Breast epithelium (tissue), 4 donors: ENCODE measurements around the gene HEPACAM. TPM values are rescaled to one million over a fixed set of nuclear protein-coding genes. Genes with fewer than 3 reads are reported as not detected.

Experiments
- DNase-seq, 2 donors: peaks; one replicate each; pipeline ENCODE4 v3.0.0-alpha.2; 2019; ENCODE audit warnings: low spot score in 2 of 2
- H3K27ac ChIP-seq, 2 donors: fragments of 200-600 bp; sonication (generic) in 1 of 2; one replicate each; pipeline ENCODE4 v1.5.1; 2016 to 2019; ENCODE audit warnings: mild to moderate bottlenecking in 1 of 2
- H3K27me3 ChIP-seq, 2 donors: fragments of 200-600 bp; sonication (generic) in 1 of 2; one replicate each; pipeline versions ENCODE4 v1.5.1 to v1.6.0; 2017 to 2019; ENCODE audit warnings: control low read depth in 1 of 2, mild to moderate bottlenecking in 1 of 2
- H3K36me3 ChIP-seq: fragments of 200-600 bp; one replicate; pipeline ENCODE4 v1.5.1; 2019
- H3K4me1 ChIP-seq, 2 donors: fragments of 200-600 bp; sonication (generic); one replicate each; pipeline ENCODE4 v1.5.1; 2016 to 2019; ENCODE audit warnings: control low read depth in 1 of 2
- H3K4me3 ChIP-seq, 3 donors: fragments of 200-600 bp; sonication (generic); 1 replicate in 2 of 3; 2 replicates in 1 of 3; pipeline ENCODE4 v1.5.1; 2016 to 2019; ENCODE audit warnings: mild to moderate bottlenecking in 3 of 3, moderate library complexity in 2 of 3
- H3K9me3 ChIP-seq, 2 donors: fragments of 200-600 bp; sonication (generic) in 1 of 2; one replicate each; pipeline ENCODE4 v1.5.1; 2016 to 2019; ENCODE audit warnings: control low read depth in 1 of 2
- POLR2A ChIP-seq: fragments of 450-650 bp; IDR thresholded peaks from one replicate; pipeline ENCODE4 v1.6.1; 2016; ENCODE audit warnings: antibody characterized with exemption, mild to moderate bottlenecking, moderate library complexity
- POLR2AphosphoS5 ChIP-seq, 3 donors: sonication (generic); formaldehyde crosslinking; IDR thresholded peaks; one replicate each; pipeline ENCODE4 v1.6.1; 2017; ENCODE audit warnings: antibody characterized with exemption in 3 of 3
- intact Hi-C: fragments of 100-400 bp; cut with DNase I; formaldehyde crosslinking; loops from one replicate; pipeline ENCODE4 v1.15.1; 2023; ENCODE audit warnings: low total_unique reads
- total RNA-seq, 3 donors: library from RNA; depleted of rRNA; stranded (reverse); fragments of >200 nt; gene quantifications; one replicate each; pipeline ENCODE4 v1.1.0, GENCODE V29; 2016
- TF ChIP-seq, protein P1 (sequence below), 3 donors: fragments of 450-650 bp; IDR thresholded peaks; one replicate each; pipeline ENCODE4 v1.5.1; 2016 to 2017; ENCODE audit warnings: antibody characterized with exemption in 3 of 3, mild to moderate bottlenecking in 3 of 3, moderate library complexity in 3 of 3

The HEPACAM gene
- total RNA-seq, 3 donors from 2014 or later, result 2.3 to 25.4 (median 6.1) TPM

- Histone ChIP-seq H3K4me3 (no peak overlapping the region), H3K4me1 (no peaks in the 10 kb centered on the region), H3K9me3 (no peaks in the 10 kb centered on the region), H3K36me3 (no peaks in the 10 kb centered on the region), H3K27ac (no peak overlapping the region), H3K27me3 (no peaks in the 10 kb centered on the region)
- TF ChIP-seq, protein P1, sequence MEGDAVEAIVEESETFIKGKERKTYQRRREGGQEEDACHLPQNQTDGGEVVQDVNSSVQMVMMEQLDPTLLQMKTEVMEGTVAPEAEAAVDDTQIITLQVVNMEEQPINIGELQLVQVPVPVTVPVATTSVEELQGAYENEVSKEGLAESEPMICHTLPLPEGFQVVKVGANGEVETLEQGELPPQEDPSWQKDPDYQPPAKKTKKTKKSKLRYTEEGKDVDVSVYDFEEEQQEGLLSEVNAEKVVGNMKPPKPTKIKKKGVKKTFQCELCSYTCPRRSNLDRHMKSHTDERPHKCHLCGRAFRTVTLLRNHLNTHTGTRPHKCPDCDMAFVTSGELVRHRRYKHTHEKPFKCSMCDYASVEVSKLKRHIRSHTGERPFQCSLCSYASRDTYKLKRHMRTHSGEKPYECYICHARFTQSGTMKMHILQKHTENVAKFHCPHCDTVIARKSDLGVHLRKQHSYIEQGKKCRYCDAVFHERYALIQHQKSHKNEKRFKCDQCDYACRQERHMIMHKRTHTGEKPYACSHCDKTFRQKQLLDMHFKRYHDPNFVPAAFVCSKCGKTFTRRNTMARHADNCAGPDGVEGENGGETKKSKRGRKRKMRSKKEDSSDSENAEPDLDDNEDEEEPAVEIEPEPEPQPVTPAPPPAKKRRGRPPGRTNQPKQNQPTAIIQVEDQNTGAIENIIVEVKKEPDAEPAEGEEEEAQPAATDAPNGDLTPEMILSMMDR (IDR thresholded peaks at IDR 0.05), result no peak
- TF ChIP-seq POLR2AphosphoS5 (IDR thresholded peaks at IDR 0.05), result no peak
- no peak for TF ChIP-seq POLR2A
- DNase-seq, result no peak
- intact Hi-C loops, result no loop called here
These were observed 6.7 kb downstream of the HEPACAM start for GRCh38 chr11:124928942-124929665.

- no peaks in the 10 kb centered on the region for H3K9me3 ChIP-seq
- H3K27ac ChIP-seq, result no peak overlapping the region
- DNase-seq, result no peak
- no peaks in the 10 kb centered on the region for H3K36me3 ChIP-seq
- H3K4me3 ChIP-seq, result no peak overlapping the region
- intact Hi-C loops, result no loop called here
- TF ChIP-seq POLR2A (no peak), POLR2AphosphoS5 (IDR thresholded peaks at IDR 0.05) (no peak)
- TF ChIP-seq, protein P1 (IDR thresholded peaks at IDR 0.05), result no peak
- H3K4me1 ChIP-seq, result no peaks in the 10 kb centered on the region
- H3K27me3 ChIP-seq, result no peaks in the 10 kb centered on the region
These were observed 12.6 kb downstream of the HEPACAM start for GRCh38 chr11:124923296-124923695.

- Histone ChIP-seq H3K27me3 (no peaks in the 10 kb centered on the region), H3K4me1 (no peaks in the 10 kb centered on the region), H3K9me3 (no peaks in the 10 kb centered on the region), H3K4me3 (no peak overlapping the region), H3K27ac (no peak overlapping the region), H3K36me3 (no peaks in the 10 kb centered on the region)
- no peak for TF ChIP-seq POLR2AphosphoS5 (IDR thresholded peaks at IDR 0.05)
- no peak for TF ChIP-seq POLR2A
- TF ChIP-seq, protein P1 (IDR thresholded peaks at IDR 0.05), result no peak
- intact Hi-C loops, result no loop called here
- no peak for DNase-seq
These were observed 13.0 kb downstream of the HEPACAM start for GRCh38 chr11:124922831-124923230.

- peak overlapping the region; percentile 41 to 81 (median 51) for H3K4me3 ChIP-seq
- H3K9me3 ChIP-seq, result no peaks in the 10 kb centered on the region
- peak overlapping the region in 1 of 2 donors; percentile 76 for H3K27ac ChIP-seq
- DNase-seq, result peak in 1 of 2 donors; percentile 43
- no peaks in the 10 kb centered on the region for H3K27me3 ChIP-seq
- intact Hi-C loops, result no loop called here
- H3K4me1 ChIP-seq, result no peaks in the 10 kb centered on the region
- H3K36me3 ChIP-seq, result no peaks in the 10 kb centered on the region
- TF ChIP-seq, protein P1 (IDR thresholded peaks at IDR 0.05), result no peak
- TF ChIP-seq POLR2AphosphoS5 (IDR thresholded peaks at IDR 0.05) (no peak), POLR2A (no peak)
These were observed 14.8 kb downstream of the HEPACAM start for GRCh38 chr11:124920870-124921609.

DNA sequence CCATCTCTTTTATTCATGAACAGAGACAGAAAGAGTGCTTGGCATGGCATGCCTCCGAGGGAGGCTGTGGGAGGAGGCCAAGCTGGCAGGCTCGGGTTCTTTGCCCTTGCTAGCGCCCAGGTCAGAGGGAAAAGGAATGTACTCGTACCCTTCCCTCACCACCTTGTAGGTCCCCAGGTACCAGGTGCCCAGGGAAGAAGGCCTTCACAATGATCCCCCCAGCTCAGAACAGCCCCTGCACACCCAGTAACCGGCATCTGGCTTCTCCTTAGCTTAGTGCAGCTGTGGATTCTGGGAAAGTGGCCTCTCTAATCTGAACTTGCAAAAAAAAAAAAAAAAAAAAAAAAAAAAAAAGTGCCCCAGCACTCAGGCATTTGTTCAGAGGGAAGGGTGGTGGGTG is 15.5 kb downstream of the HEPACAM start:
- intact Hi-C loops, result no loop called here
- H3K4me1 ChIP-seq, result no peaks in the 10 kb centered on the region
- H3K36me3 ChIP-seq, result no peaks in the 10 kb centered on the region
- no peak for TF ChIP-seq POLR2A
- TF ChIP-seq POLR2AphosphoS5 (IDR thresholded peaks at IDR 0.05), result no peak
- TF ChIP-seq, protein P1 (IDR thresholded peaks at IDR 0.05), result no peak
- no peaks in the 10 kb centered on the region for H3K27me3 ChIP-seq
- no peaks in the 10 kb centered on the region for H3K9me3 ChIP-seq
- H3K27ac ChIP-seq, result no peak overlapping the region
- no peak for DNase-seq
- peak overlapping the region in 2 of 3 donors; percentile 41 to 51 for H3K4me3 ChIP-seq
